ENCODE measurements around the gene SYDE1.
"Not testable (repeated sequence)": the region's sequence is repeated elsewhere in the genome, so short reads cannot be mapped to it uniquely, and the experiment has no call there.

The SYDE1 gene

GRCh38 chr19:15072930-15073647 lies 34.1 kb upstream of the SYDE1 start:
- DNase-seq (no peak), ATAC-seq (ENCODE audit: insufficient read depth, low read depth) (no peak)
- no peaks in the 10 kb centered on the region for H3K36me3 ChIP-seq (ENCODE audit: insufficient read depth, low read length)
- H3K4me1 ChIP-seq (ENCODE audit: insufficient read depth, low read length) = no peaks in the 10 kb centered on the region
- H3K79me2 ChIP-seq (ENCODE audit: insufficient read depth, low read length) = no peaks in the 10 kb centered on the region
- H3K27ac ChIP-seq (ENCODE audit: low read length) = no peak overlapping the region
- H4K20me1 ChIP-seq (ENCODE audit: insufficient read depth, low read length) = no peaks in the 10 kb centered on the region
- no peak overlapping the region for H3K4me3 ChIP-seq (ENCODE audit: low read depth in 1 of 2, low read length in 2 of 2)
- TF ChIP-seq EZH2 (IDR thresholded peaks at IDR 0.05; ENCODE audit: borderline replicate concordance, low read depth, low read length, severe bottlenecking) (no peak), CTCF (IDR thresholded peaks at IDR 0.05; ENCODE audit: borderline replicate concordance, extremely low read depth, low read length, poor library complexity, severe bottlenecking) (peak; percentile 23)
- H2AFZ ChIP-seq (ENCODE audit: low read depth, low read length) = no peak overlapping the region
- no peak overlapping the region for H3K4me2 ChIP-seq (ENCODE audit: insufficient read depth, low read length)
- no peaks in the 10 kb centered on the region for H3K9me3 ChIP-seq (ENCODE audit: insufficient read depth, low read length, severe bottlenecking)
- no peaks in the 10 kb centered on the region for H3K27me3 ChIP-seq (ENCODE audit: insufficient read depth, low read length, poor library complexity)
- no peak overlapping the region for H3K9ac ChIP-seq (ENCODE audit: low read depth, low read length)

- Histone ChIP-seq H3K4me3 (ENCODE audit: low read depth in 1 of 2, low read length in 2 of 2) (no peak overlapping the region), H3K9ac (ENCODE audit: low read depth, low read length) (no peak overlapping the region), H3K4me1 (ENCODE audit: insufficient read depth, low read length) (no peaks in the 10 kb centered on the region), H3K36me3 (ENCODE audit: insufficient read depth, low read length) (no peaks in the 10 kb centered on the region), H4K20me1 (ENCODE audit: insufficient read depth, low read length) (no peaks in the 10 kb centered on the region), H3K4me2 (ENCODE audit: insufficient read depth, low read length) (no peak overlapping the region), H3K27ac (ENCODE audit: low read length) (no peak overlapping the region), H3K27me3 (ENCODE audit: insufficient read depth, low read length, poor library complexity) (no peaks in the 10 kb centered on the region), H2AFZ (ENCODE audit: low read depth, low read length) (no peak overlapping the region), H3K79me2 (ENCODE audit: insufficient read depth, low read length) (no peaks in the 10 kb centered on the region), H3K9me3 (ENCODE audit: insufficient read depth, low read length, severe bottlenecking) (no peaks in the 10 kb centered on the region)
- ATAC-seq (ENCODE audit: insufficient read depth, low read depth) (no peak), DNase-seq (no peak)
- TF ChIP-seq CTCF (IDR thresholded peaks at IDR 0.05; ENCODE audit: borderline replicate concordance, extremely low read depth, low read length, poor library complexity, severe bottlenecking) (no peak), EZH2 (IDR thresholded peaks at IDR 0.05; ENCODE audit: borderline replicate concordance, low read depth, low read length, severe bottlenecking) (no peak)
These were observed 32.8 kb upstream of the SYDE1 start for GRCh38 chr19:15074371-15074770.

GRCh38 chr19:15075806-15076205 lies 31.4 kb upstream of the SYDE1 start:
- Histone ChIP-seq H3K9me3 (ENCODE audit: insufficient read depth, low read length, severe bottlenecking) (no peaks in the 10 kb centered on the region), H3K9ac (ENCODE audit: low read depth, low read length) (no peak overlapping the region), H3K4me2 (ENCODE audit: insufficient read depth, low read length) (no peak overlapping the region), H3K36me3 (ENCODE audit: insufficient read depth, low read length) (no peaks in the 10 kb centered on the region), H2AFZ (ENCODE audit: low read depth, low read length) (no peak overlapping the region), H3K27me3 (ENCODE audit: insufficient read depth, low read length, poor library complexity) (no peaks in the 10 kb centered on the region), H3K4me1 (ENCODE audit: insufficient read depth, low read length) (no peaks in the 10 kb centered on the region), H3K27ac (ENCODE audit: low read length) (no peak overlapping the region), H3K4me3 (ENCODE audit: low read depth in 1 of 2, low read length in 2 of 2) (no peak overlapping the region), H3K79me2 (ENCODE audit: insufficient read depth, low read length) (no peaks in the 10 kb centered on the region), H4K20me1 (ENCODE audit: insufficient read depth, low read length) (no peaks in the 10 kb centered on the region)
- TF ChIP-seq EZH2 (IDR thresholded peaks at IDR 0.05; ENCODE audit: borderline replicate concordance, low read depth, low read length, severe bottlenecking) (no peak), CTCF (IDR thresholded peaks at IDR 0.05; ENCODE audit: borderline replicate concordance, extremely low read depth, low read length, poor library complexity, severe bottlenecking) (no peak)
- DNase-seq = no peak
- no peak for ATAC-seq (ENCODE audit: insufficient read depth, low read depth)

GRCh38 chr19:15080002-15080401 lies 27.2 kb upstream of the SYDE1 start:
- H4K20me1 ChIP-seq (ENCODE audit: insufficient read depth, low read length); H3K4me2 ChIP-seq (ENCODE audit: insufficient read depth, low read length); H3K36me3 ChIP-seq (ENCODE audit: insufficient read depth, low read length); H3K4me1 ChIP-seq (ENCODE audit: insufficient read depth, low read length); H3K27ac ChIP-seq (ENCODE audit: low read length); H3K9me3 ChIP-seq (ENCODE audit: insufficient read depth, low read length, severe bottlenecking); H3K27me3 ChIP-seq (ENCODE audit: insufficient read depth, low read length, poor library complexity); H3K9ac ChIP-seq (ENCODE audit: low read depth, low read length); H3K4me3 ChIP-seq (ENCODE audit: low read depth in 1 of 2, low read length in 2 of 2); ATAC-seq (ENCODE audit: insufficient read depth, low read depth); H2AFZ ChIP-seq (ENCODE audit: low read depth, low read length); H3K79me2 ChIP-seq (ENCODE audit: insufficient read depth, low read length): not testable (repeated sequence)
- DNase-seq = peak; percentile 21

Measured in DND-41 (cell line).